Measurements from ENCODE around the gene DOCK3. TPM values are rescaled to one million over a fixed set of nuclear protein-coding genes. Genes with fewer than 3 reads are reported as not detected.
"Not testable (repeated sequence)": the region's sequence is repeated elsewhere in the genome, so short reads cannot be mapped to it uniquely, and the experiment has no call there.

DOCK3 gene
- total RNA-seq, 1 donor from 2014 or later: 21.0 TPM

DNA sequence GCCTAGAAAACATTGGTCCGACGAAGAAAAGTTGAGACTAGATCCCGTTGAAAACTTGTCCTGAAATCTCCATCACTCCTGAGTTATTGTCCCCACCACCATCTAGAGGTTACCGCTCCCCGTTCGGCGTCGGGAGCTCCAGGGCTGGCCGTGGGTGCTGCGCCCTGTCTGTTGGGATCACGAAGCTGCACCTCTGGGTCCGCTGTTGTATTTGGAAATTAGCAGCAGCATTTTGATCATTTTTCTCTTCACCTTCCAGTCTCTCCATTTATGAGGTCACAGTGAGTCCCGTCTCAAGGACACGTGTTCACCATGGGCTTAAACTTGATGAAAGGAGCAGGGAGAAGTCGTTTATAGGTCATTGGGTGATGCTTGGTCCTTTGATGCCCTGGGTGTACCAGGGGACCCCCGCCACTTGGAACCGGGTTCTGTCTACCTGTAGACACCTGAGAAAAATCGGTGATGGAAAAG lies 710.9 kb downstream of the DOCK3 start:
- no peak for DNase-seq (ENCODE audit: low spot score in 2 of 2, unreplicated experiment in 2 of 2)
- Mint-ChIP-seq H3K36me3 (peaks cover 2% of the 10 kb centered on the region), H3K9me3 (no peaks in the 10 kb centered on the region), H3K27me3 (ENCODE audit: low read depth) (no peaks in the 10 kb centered on the region), H3K4me1 (peaks cover 52% of the 10 kb centered on the region), H3K4me3 (peak overlapping the region; percentile 97), H3K27ac (peak overlapping the region; percentile 98)
- TF ChIP-seq, protein P1, sequence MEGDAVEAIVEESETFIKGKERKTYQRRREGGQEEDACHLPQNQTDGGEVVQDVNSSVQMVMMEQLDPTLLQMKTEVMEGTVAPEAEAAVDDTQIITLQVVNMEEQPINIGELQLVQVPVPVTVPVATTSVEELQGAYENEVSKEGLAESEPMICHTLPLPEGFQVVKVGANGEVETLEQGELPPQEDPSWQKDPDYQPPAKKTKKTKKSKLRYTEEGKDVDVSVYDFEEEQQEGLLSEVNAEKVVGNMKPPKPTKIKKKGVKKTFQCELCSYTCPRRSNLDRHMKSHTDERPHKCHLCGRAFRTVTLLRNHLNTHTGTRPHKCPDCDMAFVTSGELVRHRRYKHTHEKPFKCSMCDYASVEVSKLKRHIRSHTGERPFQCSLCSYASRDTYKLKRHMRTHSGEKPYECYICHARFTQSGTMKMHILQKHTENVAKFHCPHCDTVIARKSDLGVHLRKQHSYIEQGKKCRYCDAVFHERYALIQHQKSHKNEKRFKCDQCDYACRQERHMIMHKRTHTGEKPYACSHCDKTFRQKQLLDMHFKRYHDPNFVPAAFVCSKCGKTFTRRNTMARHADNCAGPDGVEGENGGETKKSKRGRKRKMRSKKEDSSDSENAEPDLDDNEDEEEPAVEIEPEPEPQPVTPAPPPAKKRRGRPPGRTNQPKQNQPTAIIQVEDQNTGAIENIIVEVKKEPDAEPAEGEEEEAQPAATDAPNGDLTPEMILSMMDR (IDR thresholded peaks at IDR 0.05; ENCODE audit: unreplicated experiment): no peak

DNA sequence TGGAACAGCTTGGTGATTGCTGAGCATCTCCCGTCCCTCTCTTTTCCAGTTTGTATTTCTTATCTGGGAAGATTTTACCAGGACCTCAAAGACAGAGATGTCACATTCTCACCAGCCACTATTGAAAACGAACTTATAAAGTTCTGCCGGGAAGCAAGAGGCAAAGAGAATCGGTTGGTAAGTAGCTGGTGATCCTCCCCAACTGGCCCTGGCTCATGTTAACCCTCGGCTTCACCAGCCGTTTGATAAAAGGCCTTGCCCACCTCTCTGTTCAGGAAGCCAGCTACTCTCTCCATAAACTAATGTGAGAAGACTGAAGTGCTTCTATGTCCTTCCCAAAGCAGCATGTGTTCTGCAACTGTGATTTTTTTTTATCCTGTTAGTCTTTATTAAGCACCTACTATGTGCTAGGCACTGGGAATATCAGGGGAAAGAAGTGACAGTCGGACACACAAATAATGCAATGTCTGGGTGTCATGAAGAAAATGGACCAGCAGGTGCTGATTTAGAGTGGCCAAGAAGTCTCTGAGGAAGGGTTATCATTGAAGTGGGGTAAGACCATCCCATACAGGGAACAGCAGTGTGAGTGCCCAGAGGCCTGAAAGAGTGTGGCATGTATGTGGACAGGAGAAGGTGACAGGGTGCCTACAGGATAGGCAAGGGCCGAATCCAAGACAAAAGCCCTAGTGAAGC lies 711.6 kb downstream of the DOCK3 start:
- peaks cover 2% of the 10 kb centered on the region for H3K36me3 Mint-ChIP-seq

DNA sequence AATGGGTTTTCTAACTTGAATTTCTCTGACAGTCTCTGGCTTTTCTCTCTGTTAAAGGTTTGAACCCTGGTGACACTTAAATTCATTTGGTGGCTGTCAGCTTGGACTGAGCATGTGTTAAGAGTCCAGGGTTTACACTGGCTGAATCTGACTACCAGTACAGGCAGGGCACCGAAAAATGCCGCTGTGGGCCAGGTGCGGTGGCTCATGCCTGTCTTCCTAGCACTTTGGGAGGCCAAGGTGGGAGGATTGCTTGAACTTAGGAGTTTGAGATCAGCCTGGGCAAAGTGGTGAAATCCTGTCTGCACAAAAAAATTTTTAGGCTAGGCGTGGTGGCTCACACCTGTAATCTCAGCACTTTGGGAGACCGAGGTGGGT lies 712.1 kb downstream of the DOCK3 start:
- peaks cover 56% of the 10 kb centered on the region for H3K4me1 Mint-ChIP-seq
- peaks cover 2% of the 10 kb centered on the region for H3K36me3 Mint-ChIP-seq
- H3K27ac Mint-ChIP-seq: peak overlapping the region; percentile 98
- H3K27me3 Mint-ChIP-seq (ENCODE audit: low read depth): no peaks in the 10 kb centered on the region
- TF ChIP-seq, protein P1 (IDR thresholded peaks at IDR 0.05; ENCODE audit: unreplicated experiment): no peak
- H3K9me3 Mint-ChIP-seq: no peaks in the 10 kb centered on the region
- DNase-seq (ENCODE audit: low spot score in 2 of 2, unreplicated experiment in 2 of 2): no peak
- H3K4me3 Mint-ChIP-seq: peak overlapping the region; percentile 97

More for the DNA sequence above, 711.6 kb downstream of the DOCK3 start:
- Mint-ChIP-seq H3K9me3 (no peaks in the 10 kb centered on the region), H3K27me3 (ENCODE audit: low read depth) (no peaks in the 10 kb centered on the region), H3K4me3 (peak overlapping the region; percentile 97), H3K27ac (peak overlapping the region; percentile 98), H3K4me1 (peaks cover 54% of the 10 kb centered on the region)
- DNase-seq (ENCODE audit: low spot score in 2 of 2, unreplicated experiment in 2 of 2): no peak
- TF ChIP-seq, protein P1 (IDR thresholded peaks at IDR 0.05; ENCODE audit: unreplicated experiment): no peak

DNA sequence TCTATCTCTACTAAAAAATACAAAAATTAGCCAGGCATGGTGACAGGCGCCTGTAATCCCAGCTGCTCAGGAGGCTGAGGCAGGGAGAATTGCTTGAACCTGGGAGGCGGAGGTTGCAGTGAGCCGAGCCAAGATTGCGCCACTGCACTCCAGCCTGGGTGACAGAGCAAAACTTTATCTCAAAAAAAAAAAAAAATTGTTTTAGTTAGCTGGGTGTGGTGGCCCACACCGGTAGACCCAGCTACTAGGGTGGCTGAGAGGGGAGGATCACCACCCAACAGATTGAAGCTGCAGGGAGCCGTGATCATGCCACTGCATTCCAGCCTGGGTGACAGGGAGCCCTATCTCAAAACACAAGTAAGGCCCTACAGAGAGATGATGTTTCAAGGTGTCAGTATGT lies 712.6 kb downstream of the DOCK3 start:
- Mint-ChIP-seq H3K4me1 (peaks cover 56% of the 10 kb centered on the region), H3K4me3 (peak overlapping the region; percentile 97), H3K27ac (peak overlapping the region; percentile 95)
- not testable (repeated sequence) for H3K27me3 Mint-ChIP-seq (ENCODE audit: low read depth); H3K9me3 Mint-ChIP-seq; H3K36me3 Mint-ChIP-seq
- DNase-seq (ENCODE audit: low spot score in 2 of 2, unreplicated experiment in 2 of 2): peak in 1 of 2 experiments; percentile 20

DNA sequence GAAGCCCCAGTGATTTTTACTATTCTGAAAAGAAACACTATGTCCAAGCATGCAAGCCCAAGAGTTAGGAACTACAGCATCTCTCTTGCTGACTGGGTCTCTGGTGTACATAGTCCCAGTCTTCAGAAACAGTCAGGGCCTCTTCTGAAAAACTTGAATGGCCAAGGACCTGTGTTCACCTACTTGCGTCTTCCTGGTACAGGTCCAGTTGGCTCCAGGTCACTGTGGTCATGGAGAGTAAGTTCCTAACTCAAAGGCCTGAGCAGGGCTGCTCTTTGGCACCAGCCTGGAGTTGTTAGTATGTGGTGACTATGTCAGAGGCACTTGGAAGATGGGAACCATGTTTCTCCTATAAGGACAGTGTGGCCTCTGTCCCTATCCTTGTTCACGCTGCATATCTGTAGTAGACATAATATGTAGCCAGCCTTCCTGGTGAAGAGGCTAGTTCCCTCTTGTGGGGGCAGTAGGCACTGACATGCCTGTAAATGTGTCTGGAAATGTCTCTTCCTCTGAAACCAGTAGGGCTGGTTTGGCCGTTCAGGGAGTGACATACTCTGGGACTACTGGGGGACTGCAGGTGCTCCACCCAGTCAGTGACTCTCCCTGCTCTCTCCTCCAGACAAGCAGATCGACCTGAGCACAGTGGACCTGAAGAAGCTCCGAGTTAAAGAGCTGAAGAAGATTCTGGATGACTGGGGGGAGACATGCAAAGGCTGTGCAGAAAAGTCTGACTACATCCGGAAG lies 713.7 kb downstream of the DOCK3 start:
- Mint-ChIP-seq H3K27me3 (ENCODE audit: low read depth) (no peaks in the 10 kb centered on the region), H3K4me3 (peak overlapping the region; percentile 54), H3K27ac (peak overlapping the region; percentile 95), H3K4me1 (peaks cover 62% of the 10 kb centered on the region), H3K9me3 (no peaks in the 10 kb centered on the region), H3K36me3 (peaks cover 9% of the 10 kb centered on the region)
- DNase-seq (ENCODE audit: low spot score in 2 of 2, unreplicated experiment in 2 of 2): peak in 1 of 2 experiments; percentile 51
- TF ChIP-seq, protein P1 (IDR thresholded peaks at IDR 0.05; ENCODE audit: unreplicated experiment): peak; percentile 21

Measured in mesothelial cell of epicardium (in vitro differentiated cells).